Measurements from ENCODE around the gene SAMD11.

The SAMD11 gene

DNA sequence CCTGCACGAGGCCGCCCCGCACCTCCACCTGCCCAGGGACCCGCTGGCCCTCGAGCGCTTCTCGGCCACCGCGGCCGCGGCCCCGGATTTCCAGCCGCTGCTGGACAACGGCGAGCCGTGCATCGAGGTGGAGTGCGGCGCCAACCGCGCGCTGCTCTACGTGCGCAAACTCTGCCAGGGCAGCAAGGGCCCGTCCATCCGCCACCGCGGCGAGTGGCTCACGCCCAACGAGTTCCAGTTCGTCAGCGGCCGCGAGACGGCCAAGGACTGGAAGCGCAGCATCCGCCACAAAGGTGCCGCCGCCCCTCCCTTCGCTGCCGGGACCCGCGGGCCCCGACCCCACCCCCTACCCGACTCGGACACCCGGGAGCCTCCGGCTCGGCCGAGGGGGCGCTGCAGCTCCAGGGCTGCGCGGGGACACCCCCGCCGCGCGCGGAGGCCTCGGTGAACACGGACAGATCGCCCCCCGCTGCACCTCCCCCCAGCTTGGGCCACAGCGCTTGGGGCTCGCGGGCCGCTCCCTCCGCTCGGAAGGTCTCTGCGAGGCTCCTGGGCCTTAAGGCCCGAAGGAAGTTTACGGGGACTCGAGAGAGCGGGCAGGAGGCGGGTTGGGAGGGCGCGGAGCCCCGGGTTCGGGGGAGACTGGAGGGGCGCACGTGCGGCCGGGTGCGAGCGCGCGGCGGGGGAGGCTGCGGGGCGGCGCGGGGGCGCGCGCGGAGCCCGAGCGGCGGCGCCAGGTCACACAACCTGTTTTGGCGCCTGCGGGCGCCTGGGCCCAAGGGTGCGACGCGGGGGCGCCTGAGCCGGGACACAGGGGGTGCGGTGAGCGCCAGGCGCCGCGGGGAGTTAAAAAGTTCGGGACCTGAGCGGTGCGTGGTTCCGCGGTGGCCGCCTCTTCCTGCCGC, 1.2 kb downstream of the SAMD11 start:
- Histone ChIP-seq H4K20me1 (ENCODE audit: insufficient read depth) (no peaks in the 10 kb centered on the region), H3K79me2 (ENCODE audit: insufficient read depth, low read depth) (no peaks in the 10 kb centered on the region), H3K4me2 (peak overlapping the region; percentile 33; the same call in 1 of the 2 replicates), H3K4me3 (IDR thresholded peaks at IDR 0.05; ENCODE audit: insufficient read depth, low read depth, low read length) (no peak overlapping the region), H3K27me3 (ENCODE audit: insufficient read depth, low read depth) (peaks cover 96% of the 10 kb centered on the region), H3K36me3 (ENCODE audit: insufficient read depth) (no peaks in the 10 kb centered on the region), H3K4me1 (ENCODE audit: low read depth, poor library complexity, severe bottlenecking) (peaks cover 28% of the 10 kb centered on the region), H3K27ac (no peak overlapping the region), H3K9ac (no peak overlapping the region), H2AFZ (ENCODE audit: low read depth) (no peak overlapping the region; the same call in 1 of the 2 replicates)
- TF ChIP-seq, protein P1, sequence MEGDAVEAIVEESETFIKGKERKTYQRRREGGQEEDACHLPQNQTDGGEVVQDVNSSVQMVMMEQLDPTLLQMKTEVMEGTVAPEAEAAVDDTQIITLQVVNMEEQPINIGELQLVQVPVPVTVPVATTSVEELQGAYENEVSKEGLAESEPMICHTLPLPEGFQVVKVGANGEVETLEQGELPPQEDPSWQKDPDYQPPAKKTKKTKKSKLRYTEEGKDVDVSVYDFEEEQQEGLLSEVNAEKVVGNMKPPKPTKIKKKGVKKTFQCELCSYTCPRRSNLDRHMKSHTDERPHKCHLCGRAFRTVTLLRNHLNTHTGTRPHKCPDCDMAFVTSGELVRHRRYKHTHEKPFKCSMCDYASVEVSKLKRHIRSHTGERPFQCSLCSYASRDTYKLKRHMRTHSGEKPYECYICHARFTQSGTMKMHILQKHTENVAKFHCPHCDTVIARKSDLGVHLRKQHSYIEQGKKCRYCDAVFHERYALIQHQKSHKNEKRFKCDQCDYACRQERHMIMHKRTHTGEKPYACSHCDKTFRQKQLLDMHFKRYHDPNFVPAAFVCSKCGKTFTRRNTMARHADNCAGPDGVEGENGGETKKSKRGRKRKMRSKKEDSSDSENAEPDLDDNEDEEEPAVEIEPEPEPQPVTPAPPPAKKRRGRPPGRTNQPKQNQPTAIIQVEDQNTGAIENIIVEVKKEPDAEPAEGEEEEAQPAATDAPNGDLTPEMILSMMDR (conservative IDR thresholded peaks at IDR 0.05; ENCODE audit: low read depth, low read length), result no peak

DNA sequence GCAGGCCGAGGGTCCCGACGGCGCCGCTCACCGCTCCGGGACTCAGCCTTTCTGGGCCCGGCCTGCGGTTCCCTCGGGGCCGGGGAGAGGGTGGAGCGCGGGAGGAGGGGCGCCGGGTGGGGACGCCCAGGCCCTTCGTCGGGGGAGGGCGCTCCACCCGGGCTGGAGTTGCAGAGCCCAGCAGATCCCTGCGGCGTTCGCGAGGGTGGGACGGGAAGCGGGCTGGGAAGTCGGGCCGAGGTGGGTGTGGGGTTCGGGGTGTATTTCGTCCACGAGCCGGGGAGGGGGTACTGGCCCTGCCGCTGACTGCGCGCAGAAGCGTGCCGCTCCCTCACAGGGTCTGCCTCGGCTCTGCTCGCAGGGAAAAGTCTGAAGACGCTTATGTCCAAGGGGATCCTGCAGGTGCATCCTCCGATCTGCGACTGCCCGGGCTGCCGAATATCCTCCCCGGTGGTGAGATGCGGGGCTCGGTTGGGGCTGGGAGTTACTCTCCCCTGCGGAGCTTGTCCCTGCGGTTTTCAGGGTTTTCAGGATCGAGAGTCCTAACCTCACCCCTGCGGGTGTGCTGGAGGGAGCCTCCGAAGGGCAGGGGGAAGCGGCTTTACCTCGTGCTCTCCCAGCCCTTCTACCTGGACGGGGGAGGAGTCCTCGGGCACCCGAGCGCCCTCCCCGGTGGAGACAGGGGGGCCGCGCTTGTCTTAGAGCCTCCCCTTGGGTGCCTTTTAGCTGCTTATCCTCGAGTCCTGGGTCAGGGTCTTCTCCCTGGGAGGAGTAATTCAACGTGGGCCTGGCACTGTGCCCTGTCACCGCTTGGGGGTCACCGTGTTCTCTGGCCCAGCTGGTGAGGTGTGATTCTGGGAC, 2.1 kb downstream of the SAMD11 start:
- Histone ChIP-seq H4K20me1 (ENCODE audit: insufficient read depth) (no peaks in the 10 kb centered on the region), H3K9ac (no peak overlapping the region), H3K79me2 (ENCODE audit: insufficient read depth, low read depth) (no peaks in the 10 kb centered on the region), H3K4me3 (IDR thresholded peaks at IDR 0.05; ENCODE audit: insufficient read depth, low read depth, low read length) (no peak overlapping the region), H3K27ac (no peak overlapping the region), H3K4me2 (peak overlapping the region; percentile 2; the same call in 1 of the 2 replicates), H3K4me1 (ENCODE audit: low read depth, poor library complexity, severe bottlenecking) (peaks cover 19% of the 10 kb centered on the region), H3K36me3 (ENCODE audit: insufficient read depth) (no peaks in the 10 kb centered on the region), H2AFZ (ENCODE audit: low read depth) (no peak overlapping the region), H3K27me3 (ENCODE audit: insufficient read depth, low read depth) (peaks cover 97% of the 10 kb centered on the region)
- TF ChIP-seq, protein P1 (conservative IDR thresholded peaks at IDR 0.05; ENCODE audit: low read depth, low read length), result no peak

DNA sequence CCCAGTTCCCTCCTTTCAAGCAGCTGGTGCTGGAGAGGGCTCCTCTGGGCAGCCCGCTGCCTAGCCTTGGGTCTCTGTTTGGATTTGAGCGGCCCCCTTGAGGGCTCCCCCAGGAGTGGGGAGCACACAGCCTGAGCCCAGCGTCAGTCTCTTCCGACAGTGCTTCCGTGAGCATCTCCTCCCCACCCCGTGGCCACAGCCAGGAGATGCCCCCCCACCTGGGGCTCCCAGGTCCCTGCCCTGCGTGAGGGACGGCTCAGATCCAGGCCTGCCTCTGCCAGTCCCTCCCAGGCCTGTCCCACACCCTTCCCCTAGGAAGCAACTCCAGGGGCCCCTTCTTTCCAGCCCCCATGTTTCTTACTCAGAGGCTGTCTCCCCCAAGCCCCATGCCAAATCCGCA, 3.5 kb downstream of the SAMD11 start:
- TF ChIP-seq, protein P1 (conservative IDR thresholded peaks at IDR 0.05; ENCODE audit: low read depth, low read length), result no peak
- Histone ChIP-seq H3K4me3 (IDR thresholded peaks at IDR 0.05; ENCODE audit: insufficient read depth, low read depth, low read length) (no peak overlapping the region), H3K36me3 (ENCODE audit: insufficient read depth) (no peaks in the 10 kb centered on the region), H2AFZ (ENCODE audit: low read depth) (no peak overlapping the region), H3K4me2 (no peak overlapping the region), H4K20me1 (ENCODE audit: insufficient read depth) (no peaks in the 10 kb centered on the region), H3K79me2 (ENCODE audit: insufficient read depth, low read depth) (no peaks in the 10 kb centered on the region), H3K9ac (no peak overlapping the region), H3K27me3 (ENCODE audit: insufficient read depth, low read depth) (peaks cover 95% of the 10 kb centered on the region), H3K4me1 (ENCODE audit: low read depth, poor library complexity, severe bottlenecking) (peaks cover 11% of the 10 kb centered on the region), H3K27ac (no peak overlapping the region)

DNA sequence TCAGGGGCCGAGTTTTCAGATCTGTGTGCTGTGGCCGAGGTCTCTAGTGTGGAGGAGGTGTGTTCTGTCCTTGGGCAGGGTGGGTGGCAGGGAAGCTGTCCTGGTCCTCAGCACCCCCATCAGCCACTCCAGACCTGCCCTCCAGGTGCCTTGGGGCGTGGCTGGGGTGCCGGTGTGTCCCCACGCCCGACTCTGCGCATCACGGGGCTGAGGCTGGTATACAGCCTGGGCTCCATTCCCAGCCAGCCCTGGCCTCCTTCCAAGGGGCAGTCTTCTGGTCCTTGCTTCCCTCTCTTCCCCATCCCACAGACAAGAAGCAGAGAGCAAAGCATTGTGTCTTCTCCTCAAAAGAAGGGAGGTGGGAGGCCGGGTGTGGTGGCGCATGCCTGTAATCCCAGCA, 4.0 kb downstream of the SAMD11 start:
- H3K27me3 ChIP-seq (ENCODE audit: insufficient read depth, low read depth), result peaks cover 95% of the 10 kb centered on the region

More for the DNA sequence above, 4.0 kb downstream of the SAMD11 start:
- H3K79me2 ChIP-seq (ENCODE audit: insufficient read depth, low read depth), result no peaks in the 10 kb centered on the region
- no peak overlapping the region for H3K27ac ChIP-seq
- H2AFZ ChIP-seq (ENCODE audit: low read depth), result no peak overlapping the region
- H3K4me3 ChIP-seq (IDR thresholded peaks at IDR 0.05; ENCODE audit: insufficient read depth, low read depth, low read length), result no peak overlapping the region
- H3K9ac ChIP-seq, result no peak overlapping the region
- no peaks in the 10 kb centered on the region for H3K36me3 ChIP-seq (ENCODE audit: insufficient read depth)
- peaks cover 11% of the 10 kb centered on the region for H3K4me1 ChIP-seq (ENCODE audit: low read depth, poor library complexity, severe bottlenecking)
- TF ChIP-seq, protein P1 (conservative IDR thresholded peaks at IDR 0.05; ENCODE audit: low read depth, low read length), result no peak
- H4K20me1 ChIP-seq (ENCODE audit: insufficient read depth), result no peaks in the 10 kb centered on the region
- no peak overlapping the region for H3K4me2 ChIP-seq
